ENCODE results near the gene MAP7.

The MAP7 gene

GRCh38 chr6:136532030-136532429, 18.2 kb downstream of the MAP7 start:
- 86 to 100% methylated on average over 2 to 4 of the region's 6 CpGs for WGBS, 2 experiments (ENCODE audit: insufficient coverage in 2 of 2)
- no peak overlapping the region for H3K4me3 ChIP-seq (ENCODE audit: extremely low read depth, insufficient read depth, low read length, poor library complexity, severe bottlenecking)
- no peaks in the 10 kb centered on the region for H3K4me1 ChIP-seq (ENCODE audit: control insufficient read depth, insufficient read depth, low read length, poor library complexity, severe bottlenecking)

GRCh38 chr6:136529710-136530109, 20.5 kb downstream of the MAP7 start:
- no peak overlapping the region for H3K27ac ChIP-seq (ENCODE audit: low read depth, low read length, severe bottlenecking)
- H3K4me3 ChIP-seq (ENCODE audit: extremely low read depth, insufficient read depth, low read length, poor library complexity, severe bottlenecking): no peak overlapping the region
- H3K4me1 ChIP-seq (ENCODE audit: control insufficient read depth, insufficient read depth, low read length, poor library complexity, severe bottlenecking): no peaks in the 10 kb centered on the region
- 100% methylated on average over 1 to 3 of the region's 3 CpGs for WGBS, 2 experiments (ENCODE audit: insufficient coverage in 2 of 2)
- no peaks in the 10 kb centered on the region for H3K36me3 ChIP-seq (ENCODE audit: control insufficient read depth, insufficient read depth, low read length)
- no peaks in the 10 kb centered on the region for H3K9me3 ChIP-seq (ENCODE audit: control insufficient read depth, low read length)

More at GRCh38 chr6:136532030-136532429, 18.2 kb downstream of the MAP7 start:
- Histone ChIP-seq H3K27ac (ENCODE audit: low read depth, low read length, severe bottlenecking) (no peak overlapping the region), H3K9me3 (ENCODE audit: control insufficient read depth, low read length) (no peaks in the 10 kb centered on the region), H3K36me3 (ENCODE audit: control insufficient read depth, insufficient read depth, low read length) (no peaks in the 10 kb centered on the region)

GRCh38 chr6:136528477-136528876, 21.7 kb downstream of the MAP7 start:
- Histone ChIP-seq H3K4me1 (ENCODE audit: control insufficient read depth, insufficient read depth, low read length, poor library complexity, severe bottlenecking) (no peaks in the 10 kb centered on the region), H3K9me3 (ENCODE audit: control insufficient read depth, low read length) (no peaks in the 10 kb centered on the region)
- WGBS, 2 experiments (ENCODE audit: insufficient coverage in 2 of 2): 83 to 100% methylated on average over 1 of the region's 1 CpG

GRCh38 chr6:136527831-136528230, 22.4 kb downstream of the MAP7 start:
- Histone ChIP-seq H3K9me3 (ENCODE audit: control insufficient read depth, low read length) (no peaks in the 10 kb centered on the region), H3K36me3 (ENCODE audit: control insufficient read depth, insufficient read depth, low read length) (no peaks in the 10 kb centered on the region), H3K27ac (ENCODE audit: low read depth, low read length, severe bottlenecking) (no peak overlapping the region), H3K4me3 (ENCODE audit: extremely low read depth, insufficient read depth, low read length, poor library complexity, severe bottlenecking) (no peak overlapping the region), H3K4me1 (ENCODE audit: control insufficient read depth, insufficient read depth, low read length, poor library complexity, severe bottlenecking) (no peaks in the 10 kb centered on the region)
- 54 to 75% methylated on average over 1 to 3 of the region's 6 CpGs for WGBS, 2 experiments (ENCODE audit: insufficient coverage in 2 of 2)

More at GRCh38 chr6:136528477-136528876, 21.7 kb downstream of the MAP7 start:
- H3K27ac ChIP-seq (ENCODE audit: low read depth, low read length, severe bottlenecking): no peak overlapping the region
- H3K4me3 ChIP-seq (ENCODE audit: extremely low read depth, insufficient read depth, low read length, poor library complexity, severe bottlenecking): no peak overlapping the region
- no peaks in the 10 kb centered on the region for H3K36me3 ChIP-seq (ENCODE audit: control insufficient read depth, insufficient read depth, low read length)

- Histone ChIP-seq H3K9me3 (ENCODE audit: control insufficient read depth, low read length) (no peaks in the 10 kb centered on the region), H3K4me3 (ENCODE audit: extremely low read depth, insufficient read depth, low read length, poor library complexity, severe bottlenecking) (no peak overlapping the region), H3K36me3 (ENCODE audit: control insufficient read depth, insufficient read depth, low read length) (no peaks in the 10 kb centered on the region), H3K27ac (ENCODE audit: low read depth, low read length, severe bottlenecking) (no peak overlapping the region), H3K4me1 (ENCODE audit: control insufficient read depth, insufficient read depth, low read length, poor library complexity, severe bottlenecking) (no peaks in the 10 kb centered on the region)
- WGBS, 2 experiments (ENCODE audit: insufficient coverage in 2 of 2): 46 to 56% methylated on average over 3 to 4 of the region's 4 CpGs
These were observed 23.3 kb downstream of the MAP7 start for GRCh38 chr6:136526937-136527336.

GRCh38 chr6:136526196-136526930, 23.9 kb downstream of the MAP7 start:
- WGBS, 2 experiments (ENCODE audit: insufficient coverage in 2 of 2): 46 to 50% methylated on average over 13 of the region's 16 CpGs
- H3K27ac ChIP-seq (ENCODE audit: low read depth, low read length, severe bottlenecking): no peak overlapping the region
- no peaks in the 10 kb centered on the region for H3K4me1 ChIP-seq (ENCODE audit: control insufficient read depth, insufficient read depth, low read length, poor library complexity, severe bottlenecking)
- no peaks in the 10 kb centered on the region for H3K36me3 ChIP-seq (ENCODE audit: control insufficient read depth, insufficient read depth, low read length)
- no peaks in the 10 kb centered on the region for H3K9me3 ChIP-seq (ENCODE audit: control insufficient read depth, low read length)
- H3K4me3 ChIP-seq (ENCODE audit: extremely low read depth, insufficient read depth, low read length, poor library complexity, severe bottlenecking): no peak overlapping the region

GRCh38 chr6:136525586-136526195, 24.5 kb downstream of the MAP7 start:
- Histone ChIP-seq H3K9me3 (ENCODE audit: control insufficient read depth, low read length) (no peaks in the 10 kb centered on the region), H3K36me3 (ENCODE audit: control insufficient read depth, insufficient read depth, low read length) (no peaks in the 10 kb centered on the region), H3K4me1 (ENCODE audit: control insufficient read depth, insufficient read depth, low read length, poor library complexity, severe bottlenecking) (no peaks in the 10 kb centered on the region), H3K27ac (ENCODE audit: low read depth, low read length, severe bottlenecking) (no peak overlapping the region), H3K4me3 (ENCODE audit: extremely low read depth, insufficient read depth, low read length, poor library complexity, severe bottlenecking) (no peak overlapping the region)
- 51 to 60% methylated on average over 6 of the region's 8 CpGs for WGBS, 2 experiments (ENCODE audit: insufficient coverage in 2 of 2)

- no peaks in the 10 kb centered on the region for H3K36me3 ChIP-seq (ENCODE audit: control insufficient read depth, insufficient read depth, low read length)
- H3K4me1 ChIP-seq (ENCODE audit: control insufficient read depth, insufficient read depth, low read length, poor library complexity, severe bottlenecking): no peaks in the 10 kb centered on the region
- H3K9me3 ChIP-seq (ENCODE audit: control insufficient read depth, low read length): no peaks in the 10 kb centered on the region
- H3K4me3 ChIP-seq (ENCODE audit: extremely low read depth, insufficient read depth, low read length, poor library complexity, severe bottlenecking): no peak overlapping the region
- WGBS, 2 experiments (ENCODE audit: insufficient coverage in 2 of 2): 52 to 60% methylated on average over 1 to 2 of the region's 2 CpGs
- no peak overlapping the region for H3K27ac ChIP-seq (ENCODE audit: low read depth, low read length, severe bottlenecking)
These were observed 25.2 kb downstream of the MAP7 start for GRCh38 chr6:136524936-136525413.

GRCh38 chr6:136524339-136524935, 25.8 kb downstream of the MAP7 start:
- H3K9me3 ChIP-seq (ENCODE audit: control insufficient read depth, low read length): no peaks in the 10 kb centered on the region
- H3K4me1 ChIP-seq (ENCODE audit: control insufficient read depth, insufficient read depth, low read length, poor library complexity, severe bottlenecking): no peaks in the 10 kb centered on the region
- H3K4me3 ChIP-seq (ENCODE audit: extremely low read depth, insufficient read depth, low read length, poor library complexity, severe bottlenecking): no peak overlapping the region
- H3K27ac ChIP-seq (ENCODE audit: low read depth, low read length, severe bottlenecking): no peak overlapping the region
- no peaks in the 10 kb centered on the region for H3K36me3 ChIP-seq (ENCODE audit: control insufficient read depth, insufficient read depth, low read length)
- WGBS, 2 experiments (ENCODE audit: insufficient coverage in 2 of 2): 90% methylated on average over 2 of the region's 2 CpGs; no CpG with 5 or more reads in 1 of the 2 experiments

- no peaks in the 10 kb centered on the region for H3K36me3 ChIP-seq (ENCODE audit: control insufficient read depth, insufficient read depth, low read length)
- no peak overlapping the region for H3K4me3 ChIP-seq (ENCODE audit: extremely low read depth, insufficient read depth, low read length, poor library complexity, severe bottlenecking)
- no peaks in the 10 kb centered on the region for H3K4me1 ChIP-seq (ENCODE audit: control insufficient read depth, insufficient read depth, low read length, poor library complexity, severe bottlenecking)
- H3K27ac ChIP-seq (ENCODE audit: low read depth, low read length, severe bottlenecking): no peak overlapping the region
- 83 to 100% methylated on average over 4 of the region's 4 CpGs for WGBS, 2 experiments (ENCODE audit: insufficient coverage in 2 of 2)
- no peaks in the 10 kb centered on the region for H3K9me3 ChIP-seq (ENCODE audit: control insufficient read depth, low read length)
These were observed 27.0 kb downstream of the MAP7 start for GRCh38 chr6:136523196-136523595.
